HG03571 (cell line): ENCODE data around the gene SLC2A1.

Experiments used
- ATAC-seq: cut with Tn5 transposase; IDR thresholded peaks from one replicate; pipeline ENCODE4 v1.9.1; 2021; ENCODE audit not compliant: unreplicated experiment

SLC2A1 gene

DNA sequence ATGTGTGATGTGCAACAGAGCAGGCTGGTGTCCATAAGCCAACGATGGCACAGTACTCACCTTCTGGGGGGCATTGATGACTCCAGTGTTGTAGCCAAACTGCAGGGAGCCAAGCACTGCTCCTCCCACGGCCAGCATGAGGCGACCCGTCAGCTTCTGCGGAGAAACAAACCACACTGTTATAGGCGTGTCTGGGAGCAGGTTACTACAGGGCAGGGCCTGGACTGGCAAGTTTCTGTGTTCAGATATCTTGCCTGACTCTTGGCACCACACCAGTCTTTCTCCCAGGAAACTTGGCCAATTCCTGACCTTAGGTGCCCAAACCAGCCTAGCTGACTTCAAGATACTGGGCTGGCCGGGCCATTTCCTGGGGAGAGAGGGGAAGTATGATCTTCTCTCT lies 15.5 kb downstream of the SLC2A1 start:
- ATAC-seq: no peak

DNA sequence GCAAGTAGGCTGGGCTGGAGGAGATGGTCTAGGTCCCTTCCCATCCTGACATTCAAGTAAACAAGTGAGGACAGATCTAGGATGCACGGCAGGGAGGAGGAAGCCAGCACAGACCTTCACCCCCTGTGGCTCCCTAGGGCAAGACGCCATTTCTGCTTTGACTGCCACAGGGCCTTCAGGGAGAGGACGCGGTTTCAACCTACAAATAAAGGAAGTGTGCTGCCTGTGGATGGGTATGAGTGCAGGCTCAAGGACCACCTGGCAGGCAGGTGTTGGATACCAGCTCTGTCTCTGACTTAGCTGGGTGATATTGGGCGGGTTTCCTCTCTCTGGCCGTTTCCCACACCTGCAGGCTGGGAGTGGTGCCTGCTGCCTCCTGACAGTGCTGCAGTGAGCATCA lies 16.2 kb downstream of the SLC2A1 start:
- no peak for ATAC-seq

- ATAC-seq: no peak
Measured at GRCh38 chr1:42941640-42942330, 16.9 kb downstream of the SLC2A1 start.

GRCh38 chr1:42940851-42941639 lies 17.6 kb downstream of the SLC2A1 start:
- no peak for ATAC-seq

- no peak for ATAC-seq
Measured at GRCh38 chr1:42938645-42939615, 19.7 kb downstream of the SLC2A1 start.

- ATAC-seq: no peak
Measured at GRCh38 chr1:42937836-42938644, 20.6 kb downstream of the SLC2A1 start.

DNA sequence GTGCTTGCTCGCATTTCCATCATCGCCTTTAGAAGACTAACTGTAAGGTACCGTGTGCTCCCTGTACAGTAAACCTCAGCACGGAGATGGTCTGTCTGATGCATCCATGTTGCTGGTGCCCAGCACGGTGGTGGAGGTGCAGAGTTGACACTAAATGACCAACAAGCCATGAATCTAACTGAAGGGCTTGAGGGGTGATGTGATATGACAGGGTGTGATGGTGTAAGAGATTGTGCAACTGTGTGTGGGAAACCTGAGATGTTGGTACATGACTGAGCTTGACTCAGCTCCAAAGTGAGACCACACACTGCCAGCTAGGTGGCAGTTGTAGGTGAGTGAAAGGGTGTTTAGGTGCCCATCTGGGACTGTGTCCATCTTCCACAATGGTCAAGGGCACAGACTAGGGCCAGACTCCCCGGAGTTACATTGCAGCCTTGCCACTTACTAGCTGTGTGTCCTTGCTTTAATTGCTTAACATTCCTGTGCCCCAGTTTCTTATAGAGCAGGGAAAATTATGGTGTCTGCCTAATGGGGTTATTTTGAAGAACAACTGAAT lies 21.4 kb downstream of the SLC2A1 start:
- no peak for ATAC-seq

DNA sequence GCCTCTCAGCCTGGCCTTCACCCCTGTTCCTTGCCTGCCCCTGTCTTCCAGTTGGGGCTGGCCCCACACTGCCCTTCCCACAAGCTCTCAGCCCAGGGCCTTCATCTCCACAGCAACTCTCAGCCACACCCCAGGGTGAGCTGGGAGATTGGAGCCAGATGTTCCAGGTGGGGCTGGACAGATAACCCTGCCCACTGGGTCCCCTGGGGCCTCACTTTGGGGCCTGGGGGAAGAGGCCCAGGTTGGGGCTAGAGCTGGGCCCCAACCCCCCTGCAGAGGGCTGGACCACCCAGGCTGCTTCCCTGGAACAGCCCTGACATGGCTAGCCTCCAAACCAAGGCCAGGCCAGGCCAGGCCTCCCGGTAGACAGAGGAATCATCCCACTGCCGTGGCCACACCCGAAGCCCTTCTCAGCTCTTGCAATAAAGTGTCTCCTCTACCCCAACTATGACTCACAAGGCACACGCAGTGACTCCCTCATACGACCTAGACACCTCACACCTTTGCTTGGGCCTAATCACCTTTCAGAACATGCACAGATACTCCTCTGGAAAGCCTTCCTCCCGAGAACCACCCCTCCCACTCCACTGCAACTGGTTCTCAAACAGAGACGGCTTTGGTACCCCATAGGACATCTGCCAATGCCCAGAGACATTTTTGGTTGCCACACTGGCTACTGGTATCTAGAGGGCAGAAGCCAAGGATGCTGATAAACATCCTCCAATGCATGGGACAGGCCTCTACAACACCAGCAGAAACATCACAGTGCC lies 22.2 kb downstream of the SLC2A1 start:
- ATAC-seq: no peak

- no peak for ATAC-seq
Measured at GRCh38 chr1:42935971-42936308, 22.7 kb downstream of the SLC2A1 start.

- ATAC-seq: no peak
Measured at GRCh38 chr1:42935313-42935895, 23.3 kb downstream of the SLC2A1 start.

DNA sequence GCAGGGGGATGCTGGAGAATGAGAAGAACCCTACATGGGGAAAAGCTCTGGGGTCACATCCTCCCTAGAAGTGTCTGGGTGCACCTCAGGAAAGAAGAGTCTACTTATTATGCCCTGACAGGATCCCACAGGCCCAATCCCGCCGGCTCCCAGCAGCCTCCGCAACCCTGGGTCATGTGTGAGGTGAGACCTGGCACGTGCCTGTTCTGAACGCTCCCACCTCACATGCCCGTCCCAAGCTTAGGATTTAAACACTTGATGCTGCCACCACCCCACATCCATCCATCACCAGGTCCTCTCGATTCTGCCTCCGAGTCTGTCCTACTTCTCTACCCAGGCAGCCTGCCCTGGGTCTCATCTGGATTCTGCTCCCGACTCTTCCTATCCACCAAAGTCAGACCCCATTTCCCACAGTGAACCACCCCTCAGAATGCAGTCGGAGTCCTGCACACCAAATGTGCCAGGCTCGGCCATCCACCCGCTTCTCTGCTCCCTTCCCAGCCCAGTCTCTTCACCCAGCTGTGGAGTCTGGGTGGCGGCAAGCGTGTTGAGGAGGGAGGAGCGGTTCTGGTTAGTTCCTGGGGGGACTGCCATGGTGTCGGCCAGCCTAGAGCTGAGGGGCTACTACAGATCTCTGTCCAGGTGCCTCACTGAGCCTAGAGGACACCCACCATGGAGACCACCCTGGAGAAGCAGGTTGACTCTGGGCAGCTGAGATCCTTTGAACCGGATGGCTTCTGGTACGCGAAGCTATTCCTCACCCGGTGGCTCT lies 23.9 kb downstream of the SLC2A1 start:
- no peak for ATAC-seq

GRCh38 chr1:42933610-42934491 lies 24.8 kb downstream of the SLC2A1 start:
- ATAC-seq: no peak

- ATAC-seq: no peak
Measured at GRCh38 chr1:42933060-42933586, 25.5 kb downstream of the SLC2A1 start.

DNA sequence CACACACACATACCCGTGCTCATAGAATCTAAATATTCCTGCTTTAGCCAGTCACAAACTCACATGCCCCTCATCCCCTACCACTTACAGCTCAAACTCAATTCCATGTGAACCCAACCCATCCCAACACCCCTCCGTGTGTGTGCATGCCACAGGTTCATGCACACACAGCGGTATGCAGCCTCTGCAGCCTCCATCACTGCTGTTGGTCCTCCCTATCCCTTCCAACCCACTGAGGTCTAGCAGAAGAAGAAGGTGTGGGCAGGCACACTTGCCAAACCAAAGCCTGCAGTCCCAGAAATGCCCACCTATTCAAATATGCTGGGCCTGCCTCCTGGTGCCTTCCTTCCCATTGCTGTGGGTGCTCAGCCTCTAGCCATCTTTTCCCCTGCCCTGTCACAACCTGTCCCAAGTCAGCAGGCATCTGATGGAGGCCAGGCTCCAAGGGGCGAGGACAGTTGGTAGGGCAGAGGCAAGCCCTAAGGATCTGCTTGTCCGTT lies 26.2 kb downstream of the SLC2A1 start:
- ATAC-seq: no peak

- ATAC-seq: peak; percentile 48
Measured at GRCh38 chr1:42931911-42932422, 26.7 kb downstream of the SLC2A1 start.

GRCh38 chr1:42931108-42931539 lies 27.5 kb downstream of the SLC2A1 start:
- ATAC-seq: no peak
